ENCODE data around the gene COL5A1. TPM values are rescaled to one million over a fixed set of nuclear protein-coding genes. Genes with fewer than 3 reads are reported as not detected.
"Not testable (repeated sequence)": the region's sequence is repeated elsewhere in the genome, so short reads cannot be mapped to it uniquely, and the experiment has no call there.

Gene COL5A1
- polyA plus RNA-seq, 5 donors: 130 to 279 (median 160) TPM

DNA sequence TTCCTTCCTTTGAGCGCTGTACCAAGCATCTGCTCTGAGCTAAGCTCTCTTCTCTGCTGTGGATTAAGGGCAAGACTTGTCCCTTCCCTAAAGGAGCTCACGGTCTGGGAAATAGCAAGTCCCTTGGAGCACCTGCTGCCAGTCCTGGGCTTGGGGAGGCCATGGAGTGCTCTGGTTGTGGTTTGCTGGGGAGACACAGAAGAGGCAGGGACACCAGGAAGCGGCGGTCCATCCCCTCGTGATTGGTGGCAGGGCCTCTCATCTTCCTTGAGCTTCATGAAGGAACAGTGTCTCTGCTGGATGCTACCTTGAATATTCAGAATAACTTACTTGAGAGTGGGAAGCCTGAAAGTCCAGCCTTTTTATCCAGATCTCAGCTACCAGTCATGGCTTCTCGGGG lies 35.3 kb downstream of the COL5A1 start:
- DNase-seq: no peak

GRCh38 chr9:134677743-134678142 lies 36.1 kb downstream of the COL5A1 start:
- no peak for DNase-seq

- no peak for DNase-seq
Measured at GRCh38 chr9:134678206-134678605, 36.6 kb downstream of the COL5A1 start.

DNA sequence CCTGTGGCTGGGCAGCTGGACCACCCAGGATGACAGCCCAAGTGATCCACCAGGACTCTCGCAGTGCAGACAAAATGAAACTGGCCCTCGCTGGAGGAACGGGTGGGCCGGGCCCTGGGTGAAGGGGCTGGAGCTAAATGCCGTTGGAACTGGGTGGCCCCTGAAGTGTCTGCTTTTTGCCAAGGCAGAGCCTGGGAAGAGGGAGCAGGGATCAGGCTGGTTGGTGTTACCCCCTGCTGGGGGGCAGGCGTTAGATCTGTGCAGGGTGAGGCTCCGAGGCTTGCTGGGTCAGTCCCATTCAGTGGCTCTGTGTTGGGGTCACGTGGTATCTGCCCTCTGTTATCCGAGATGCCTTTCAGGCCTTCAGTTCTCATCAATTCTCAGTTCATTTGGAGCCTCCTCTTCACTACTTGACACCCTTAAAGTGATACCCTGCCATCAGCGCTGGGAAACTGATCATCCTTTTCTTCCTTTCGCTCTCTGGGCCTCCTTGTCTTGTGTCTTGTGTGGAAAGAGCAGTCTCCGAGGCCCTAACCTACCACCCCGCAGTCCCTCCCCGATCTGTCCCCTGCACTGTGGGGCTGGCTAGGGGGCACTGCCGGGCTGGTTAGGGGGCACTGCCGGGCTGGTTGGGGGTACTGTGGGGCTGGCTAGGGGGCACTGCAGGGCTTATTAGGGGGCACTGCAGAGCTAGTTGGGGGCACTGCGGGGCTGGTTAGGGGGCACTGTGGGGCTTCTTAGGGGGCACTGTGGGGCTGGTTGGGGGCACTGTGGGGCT lies 37.3 kb downstream of the COL5A1 start:
- no peak for DNase-seq

DNA sequence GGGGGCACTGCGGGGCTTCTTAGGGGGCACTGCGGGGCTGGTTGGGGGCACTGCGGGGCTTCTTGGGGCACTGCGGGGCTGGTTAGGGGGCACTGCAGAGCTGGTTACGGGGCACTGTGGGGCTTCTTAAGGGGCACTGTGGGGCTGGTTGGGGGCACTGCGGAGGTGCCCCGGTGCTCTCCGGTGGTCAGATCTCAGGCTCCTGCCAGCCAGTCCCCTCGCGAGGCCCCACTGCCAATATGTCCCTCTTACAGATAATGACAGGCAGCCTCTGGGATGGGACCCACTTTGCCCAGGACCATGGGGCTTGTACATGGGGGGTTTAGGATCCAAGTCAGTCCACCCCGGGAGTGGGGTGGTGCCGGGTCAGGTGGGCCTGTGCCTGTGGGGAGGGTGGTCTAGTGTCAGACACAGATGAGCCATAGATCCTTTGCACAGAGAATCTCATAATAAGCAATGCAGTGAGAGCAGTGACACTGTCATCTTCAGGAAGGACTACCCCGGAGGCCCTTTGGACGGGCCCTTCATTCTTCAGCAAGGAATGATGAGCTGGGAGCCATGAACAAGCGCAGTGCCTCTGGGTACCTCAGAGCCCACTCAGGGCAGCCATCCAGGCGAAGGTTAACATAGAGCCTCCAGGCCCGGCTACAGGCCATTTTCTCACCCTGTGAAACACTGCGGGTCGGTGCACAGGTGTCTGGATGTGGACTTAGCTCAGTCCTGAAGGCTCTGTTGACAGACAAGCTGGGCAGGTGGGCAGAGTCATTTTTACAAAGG lies 38.2 kb downstream of the COL5A1 start:
- no peak for DNase-seq

GRCh38 chr9:134680393-134681060 lies 38.9 kb downstream of the COL5A1 start:
- DNase-seq: no peak

DNA sequence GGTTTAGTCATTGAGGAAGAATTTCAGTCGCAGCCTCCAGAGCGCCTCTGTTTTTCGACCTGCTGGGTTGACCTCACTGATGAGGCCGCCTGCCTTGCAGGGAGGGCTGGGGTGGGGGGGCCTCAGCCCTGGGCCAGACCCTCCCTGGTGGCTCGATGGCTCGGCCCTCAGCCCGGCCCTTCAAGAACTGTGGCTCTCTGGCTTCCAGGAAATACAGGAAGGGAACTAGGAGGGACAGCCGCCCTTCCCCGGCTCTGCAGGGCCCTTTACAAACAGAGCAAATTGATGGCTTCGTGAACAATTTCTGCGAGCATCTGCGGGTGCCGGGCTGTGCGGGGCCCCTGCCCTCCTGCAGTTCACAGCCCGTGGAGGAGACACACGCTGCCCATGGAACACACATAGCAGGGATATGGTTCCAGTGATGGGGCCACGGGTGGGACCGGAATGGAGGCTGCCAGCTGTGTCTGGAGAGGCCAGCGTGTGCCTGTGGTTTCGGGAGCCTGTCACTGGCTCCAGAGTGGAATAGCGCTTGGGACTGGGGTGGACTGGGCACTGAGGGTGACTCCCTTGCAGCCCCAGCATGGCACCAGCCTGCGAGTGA lies 39.6 kb downstream of the COL5A1 start:
- no peak for DNase-seq

DNA sequence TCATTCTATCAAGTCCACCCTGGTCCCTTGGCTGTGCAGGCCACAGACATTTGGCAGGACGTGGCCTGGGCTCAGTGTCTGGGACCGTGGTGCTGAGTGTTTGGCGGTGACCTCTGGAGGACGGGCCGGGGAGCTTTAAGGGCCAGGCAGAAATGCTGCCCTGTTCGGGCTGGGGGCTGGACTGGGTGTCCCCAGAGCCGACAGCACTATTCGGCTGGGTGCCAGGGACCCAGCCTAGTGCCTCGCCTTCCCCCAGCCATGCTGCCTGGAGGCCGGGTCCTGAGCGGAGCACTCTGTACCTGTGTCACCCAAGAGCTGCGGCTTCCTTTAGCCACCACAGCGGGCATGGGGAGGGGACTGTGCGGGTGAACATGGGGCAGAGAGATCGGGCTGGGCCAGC lies 40.4 kb downstream of the COL5A1 start:
- DNase-seq: no peak

GRCh38 chr9:134682651-134683364 lies 41.2 kb downstream of the COL5A1 start:
- no peak for DNase-seq

- DNase-seq: no peak
Measured at GRCh38 chr9:134683714-134684374, 42.2 kb downstream of the COL5A1 start.

GRCh38 chr9:134684375-134684723 lies 42.7 kb downstream of the COL5A1 start:
- no peak for DNase-seq

DNA sequence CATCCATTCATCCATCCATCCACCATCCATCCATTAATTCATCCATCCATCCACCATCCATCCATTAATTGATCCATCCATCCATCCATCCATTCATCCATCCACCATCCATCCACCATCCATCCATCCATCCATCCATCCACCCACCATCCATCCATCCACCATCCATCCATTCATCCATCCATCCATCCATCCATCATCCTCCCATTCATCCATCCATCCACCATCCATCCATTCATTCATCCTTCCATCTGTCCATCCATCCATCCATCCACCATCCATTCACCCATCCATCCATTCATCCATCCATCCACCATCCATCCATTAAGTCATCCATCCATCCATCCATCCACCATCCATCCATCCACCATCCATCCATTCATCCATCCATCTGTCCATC lies 43.3 kb downstream of the COL5A1 start:
- not testable (repeated sequence) for DNase-seq

DNA sequence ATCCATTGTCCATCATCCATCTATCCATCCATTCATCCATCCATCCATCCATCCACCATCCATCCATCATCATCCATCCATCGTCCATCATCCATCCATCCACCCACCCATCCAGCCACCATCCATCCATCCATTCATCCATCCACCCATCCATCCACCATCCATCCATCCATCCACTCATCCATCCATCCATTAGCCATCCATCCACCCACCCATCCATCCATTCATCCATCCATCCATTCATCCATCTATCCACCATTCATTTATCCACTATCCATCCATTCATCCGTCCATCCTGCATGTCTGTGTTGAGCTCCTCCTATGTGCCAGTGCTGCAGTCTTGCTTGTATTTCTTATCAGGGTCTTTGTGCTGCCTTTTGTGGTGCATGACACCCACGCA lies 44.2 kb downstream of the COL5A1 start:
- DNase-seq: no peak

DNA sequence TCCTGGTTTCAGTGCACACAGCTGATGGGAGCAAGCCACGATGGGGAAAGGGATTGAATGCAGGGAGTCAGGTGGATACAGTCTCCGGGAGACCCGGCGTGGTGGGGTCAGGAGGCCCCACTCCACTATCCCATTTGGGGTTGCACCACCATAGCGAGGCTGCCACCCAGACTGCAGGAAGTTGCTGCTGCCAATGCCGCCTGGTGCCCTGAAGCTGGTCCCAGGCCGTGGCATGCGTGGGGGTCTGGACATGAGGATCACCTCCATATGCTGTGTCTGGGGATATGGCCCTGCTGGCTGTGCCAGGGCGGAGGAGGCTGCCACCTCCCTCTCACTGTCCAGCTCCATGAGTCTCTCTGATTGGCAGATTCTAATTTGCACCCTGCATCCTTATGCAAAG lies 45.3 kb downstream of the COL5A1 start:
- no peak for DNase-seq

GRCh38 chr9:134687556-134687955 lies 46.0 kb downstream of the COL5A1 start:
- no peak for DNase-seq

GRCh38 chr9:134688231-134688630 lies 46.6 kb downstream of the COL5A1 start:
- DNase-seq: no peak

- DNase-seq: no peak
Measured at GRCh38 chr9:134688661-134689320, 47.2 kb downstream of the COL5A1 start.

GRCh38 chr9:134689321-134690181 lies 47.9 kb downstream of the COL5A1 start:
- no peak for DNase-seq

DNA sequence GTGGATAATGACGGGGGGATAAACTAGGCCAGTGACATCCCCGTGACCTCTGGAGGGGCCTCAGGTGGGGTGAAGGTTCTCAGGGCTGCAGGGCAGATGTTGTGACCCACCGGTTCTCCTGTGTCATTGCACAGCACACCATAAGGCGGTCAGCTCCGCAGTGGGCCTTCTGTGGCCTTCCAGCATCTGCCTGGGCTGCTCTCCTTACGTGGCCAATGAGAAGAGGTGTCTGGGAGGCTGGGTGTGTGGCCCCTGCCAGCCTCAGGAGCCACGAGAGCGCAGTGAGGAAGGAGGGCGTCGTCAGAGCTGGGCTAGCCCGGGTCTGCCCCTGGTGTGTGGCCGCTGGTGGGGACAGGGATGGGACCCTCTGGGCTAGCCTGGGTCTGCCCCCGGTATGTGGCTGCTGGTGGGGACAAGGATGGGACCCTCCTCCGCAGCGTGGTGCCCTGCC lies 48.7 kb downstream of the COL5A1 start:
- DNase-seq: no peak

Data from right lung (tissue), 5 donors.